Measurements from ENCODE around the gene S100A8.

Gene S100A8

DNA sequence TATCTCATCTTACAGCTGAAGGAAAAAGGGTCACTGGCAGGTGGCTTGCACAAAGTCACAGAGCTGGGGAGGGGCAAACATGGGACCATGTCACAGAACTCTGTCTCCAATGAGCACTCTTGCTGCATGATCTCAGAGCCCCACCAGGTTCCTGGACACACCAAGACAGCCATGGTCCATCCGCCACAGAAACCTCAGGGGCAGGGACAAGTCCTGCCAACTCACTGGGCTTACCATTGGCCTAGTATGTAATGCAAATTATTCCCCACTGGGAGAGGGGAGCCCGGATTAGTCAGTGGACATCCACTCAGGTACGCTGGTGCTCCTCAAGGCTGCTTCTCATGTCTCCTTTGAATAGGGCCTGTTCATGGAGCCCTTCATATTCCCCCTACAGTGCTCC lies 39.7 kb upstream of the S100A8 start:
- H3K4me3 ChIP-seq (ENCODE audit: insufficient read depth, low read length, poor library complexity, severe bottlenecking) = no peak overlapping the region
- H3K27me3 ChIP-seq (ENCODE audit: low read length) = no peaks in the 10 kb centered on the region
- H3K79me2 ChIP-seq (ENCODE audit: insufficient read depth, low read length) = no peaks in the 10 kb centered on the region
- no peak overlapping the region for H3K9ac ChIP-seq (ENCODE audit: low read length)
- no peak overlapping the region for H3K27ac ChIP-seq (ENCODE audit: low read depth, low read length)
- H3K36me3 ChIP-seq (ENCODE audit: low read length) = no peaks in the 10 kb centered on the region
- H3F3A ChIP-seq (ENCODE audit: insufficient read depth) = no peaks in the 10 kb centered on the region
- H4K20me1 ChIP-seq (ENCODE audit: low read depth, low read length) = no peaks in the 10 kb centered on the region
- no peak for TF ChIP-seq EZH2phosphoT487 (conservative IDR thresholded peaks at IDR 0.05; ENCODE audit: low read length)
- TF ChIP-seq, protein P1, sequence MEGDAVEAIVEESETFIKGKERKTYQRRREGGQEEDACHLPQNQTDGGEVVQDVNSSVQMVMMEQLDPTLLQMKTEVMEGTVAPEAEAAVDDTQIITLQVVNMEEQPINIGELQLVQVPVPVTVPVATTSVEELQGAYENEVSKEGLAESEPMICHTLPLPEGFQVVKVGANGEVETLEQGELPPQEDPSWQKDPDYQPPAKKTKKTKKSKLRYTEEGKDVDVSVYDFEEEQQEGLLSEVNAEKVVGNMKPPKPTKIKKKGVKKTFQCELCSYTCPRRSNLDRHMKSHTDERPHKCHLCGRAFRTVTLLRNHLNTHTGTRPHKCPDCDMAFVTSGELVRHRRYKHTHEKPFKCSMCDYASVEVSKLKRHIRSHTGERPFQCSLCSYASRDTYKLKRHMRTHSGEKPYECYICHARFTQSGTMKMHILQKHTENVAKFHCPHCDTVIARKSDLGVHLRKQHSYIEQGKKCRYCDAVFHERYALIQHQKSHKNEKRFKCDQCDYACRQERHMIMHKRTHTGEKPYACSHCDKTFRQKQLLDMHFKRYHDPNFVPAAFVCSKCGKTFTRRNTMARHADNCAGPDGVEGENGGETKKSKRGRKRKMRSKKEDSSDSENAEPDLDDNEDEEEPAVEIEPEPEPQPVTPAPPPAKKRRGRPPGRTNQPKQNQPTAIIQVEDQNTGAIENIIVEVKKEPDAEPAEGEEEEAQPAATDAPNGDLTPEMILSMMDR (IDR thresholded peaks at IDR 0.05; ENCODE audit: insufficient read depth, low read length, poor library complexity, severe bottlenecking) = no peak
- no peak overlapping the region for H2AFZ ChIP-seq (ENCODE audit: low read depth, low read length, severe bottlenecking)
- H3K9me2 ChIP-seq (replicated peaks; ENCODE audit: insufficient read depth, low read length) = no peaks in the 10 kb centered on the region
- no peaks in the 10 kb centered on the region for H3K9me3 ChIP-seq (ENCODE audit: insufficient read depth, low read length)
- H3K4me2 ChIP-seq (ENCODE audit: low read depth, low read length, poor library complexity, severe bottlenecking) = no peak overlapping the region

DNA sequence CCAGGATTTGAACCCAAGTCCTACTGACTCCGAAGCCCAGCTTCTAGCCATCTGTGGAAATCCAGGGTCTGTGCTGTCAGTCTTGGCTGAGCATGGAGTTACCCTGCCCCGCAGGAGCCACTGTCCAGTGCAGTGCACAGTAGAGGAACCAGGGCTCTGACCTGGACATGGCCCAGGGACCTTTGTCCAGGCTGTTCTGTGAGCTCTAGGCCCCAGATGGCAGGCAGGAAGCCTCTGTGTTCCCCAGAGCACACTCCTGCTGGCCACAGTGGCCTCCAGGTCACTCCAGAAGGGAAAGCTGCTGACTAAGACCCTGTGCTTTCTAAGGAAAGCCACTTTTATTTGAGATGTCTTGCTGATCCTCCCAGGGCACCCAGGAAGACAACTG lies 39.3 kb upstream of the S100A8 start:
- Histone ChIP-seq H3K4me2 (ENCODE audit: low read depth, low read length, poor library complexity, severe bottlenecking) (no peak overlapping the region), H3K9ac (ENCODE audit: low read length) (no peak overlapping the region), H3K4me3 (ENCODE audit: insufficient read depth, low read length, poor library complexity, severe bottlenecking) (no peak overlapping the region), H3K27me3 (ENCODE audit: low read length) (no peaks in the 10 kb centered on the region), H3K9me3 (ENCODE audit: insufficient read depth, low read length) (no peaks in the 10 kb centered on the region), H2AFZ (ENCODE audit: low read depth, low read length, severe bottlenecking) (no peak overlapping the region), H3K79me2 (ENCODE audit: insufficient read depth, low read length) (no peaks in the 10 kb centered on the region), H3F3A (ENCODE audit: insufficient read depth) (no peaks in the 10 kb centered on the region), H3K9me2 (replicated peaks; ENCODE audit: insufficient read depth, low read length) (no peaks in the 10 kb centered on the region), H4K20me1 (ENCODE audit: low read depth, low read length) (no peaks in the 10 kb centered on the region), H3K27ac (ENCODE audit: low read depth, low read length) (no peak overlapping the region), H3K36me3 (ENCODE audit: low read length) (no peaks in the 10 kb centered on the region)
- TF ChIP-seq EZH2phosphoT487 (conservative IDR thresholded peaks at IDR 0.05; ENCODE audit: low read length) = no peak
- TF ChIP-seq, protein P1 (IDR thresholded peaks at IDR 0.05; ENCODE audit: insufficient read depth, low read length, poor library complexity, severe bottlenecking) = no peak

DNA sequence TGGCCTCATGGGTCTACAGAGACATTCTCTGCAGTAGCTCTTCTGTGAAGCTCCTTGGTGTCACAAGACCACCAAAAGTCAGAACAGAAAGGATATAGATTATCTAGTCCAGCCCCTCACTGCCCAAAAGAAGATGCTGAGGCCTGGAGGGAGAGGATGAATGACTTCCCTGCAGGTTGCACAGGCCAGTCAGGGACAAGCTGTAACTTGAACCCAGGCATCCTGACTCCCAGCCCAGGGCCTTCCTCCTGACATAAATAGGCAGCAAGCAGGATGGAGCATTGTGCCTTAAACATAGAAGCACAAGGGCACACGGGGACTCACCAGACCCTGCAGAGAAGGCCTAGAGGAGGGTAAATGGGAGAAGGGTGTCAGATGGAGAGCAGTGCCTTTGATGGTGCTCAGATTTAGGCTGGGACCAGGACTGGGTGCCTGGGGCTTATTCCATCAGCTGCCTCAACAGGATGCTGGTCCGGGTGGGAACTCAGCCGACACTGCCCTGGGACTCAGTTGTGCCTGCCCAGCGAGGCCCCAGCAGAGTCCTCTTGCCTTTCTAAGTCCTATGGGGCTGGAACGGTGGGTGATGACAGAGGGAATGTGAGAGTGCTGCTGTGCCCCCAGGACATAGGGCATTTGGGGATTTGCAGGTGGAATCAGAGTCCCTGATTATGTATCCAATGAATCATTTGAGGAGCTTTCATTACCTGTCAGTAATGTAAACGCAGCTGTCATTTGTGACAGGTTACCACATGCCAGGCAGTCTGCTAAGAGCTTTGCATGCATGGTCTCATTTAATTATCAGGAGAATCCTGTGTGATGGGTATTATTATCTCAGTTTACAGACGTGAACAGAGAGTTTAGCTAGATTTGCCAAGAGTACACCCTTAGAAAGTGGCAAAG lies 38.6 kb upstream of the S100A8 start:
- Histone ChIP-seq H3K9me3 (ENCODE audit: insufficient read depth, low read length) (no peaks in the 10 kb centered on the region), H3K36me3 (ENCODE audit: low read length) (no peaks in the 10 kb centered on the region), H2AFZ (ENCODE audit: low read depth, low read length, severe bottlenecking) (no peak overlapping the region), H3K9ac (ENCODE audit: low read length) (no peak overlapping the region), H3F3A (ENCODE audit: insufficient read depth) (no peaks in the 10 kb centered on the region), H3K79me2 (ENCODE audit: insufficient read depth, low read length) (no peaks in the 10 kb centered on the region), H3K27ac (ENCODE audit: low read depth, low read length) (no peak overlapping the region), H4K20me1 (ENCODE audit: low read depth, low read length) (no peaks in the 10 kb centered on the region), H3K4me2 (ENCODE audit: low read depth, low read length, poor library complexity, severe bottlenecking) (no peak overlapping the region), H3K27me3 (ENCODE audit: low read length) (no peaks in the 10 kb centered on the region), H3K9me2 (replicated peaks; ENCODE audit: insufficient read depth, low read length) (no peaks in the 10 kb centered on the region), H3K4me3 (ENCODE audit: insufficient read depth, low read length, poor library complexity, severe bottlenecking) (no peak overlapping the region)
- TF ChIP-seq, protein P1 (IDR thresholded peaks at IDR 0.05; ENCODE audit: insufficient read depth, low read length, poor library complexity, severe bottlenecking) = no peak
- no peak for TF ChIP-seq EZH2phosphoT487 (conservative IDR thresholded peaks at IDR 0.05; ENCODE audit: low read length)
